Urothelium cell line (cell line): ENCODE data around the gene GPR89A.
A peak's percentile ranks its signal among the peaks of the same experiment; 100 is the strongest.
"Not testable (repeated sequence)": the region's sequence is repeated elsewhere in the genome, so short reads cannot be mapped to it uniquely, and the experiment has no call there.

Experiments used
- DNase-seq: peaks from one replicate; pipeline ENCODE4 v3.0.0; 2011; ENCODE audit warnings: low spot score, mixed read lengths
- FAIRE-seq: peaks from 2 replicates; lab custom pipeline; 2011; peaks lifted over from hg19 to GRCh38; lab: Jason Lieb, UNC

GPR89A gene

DNA sequence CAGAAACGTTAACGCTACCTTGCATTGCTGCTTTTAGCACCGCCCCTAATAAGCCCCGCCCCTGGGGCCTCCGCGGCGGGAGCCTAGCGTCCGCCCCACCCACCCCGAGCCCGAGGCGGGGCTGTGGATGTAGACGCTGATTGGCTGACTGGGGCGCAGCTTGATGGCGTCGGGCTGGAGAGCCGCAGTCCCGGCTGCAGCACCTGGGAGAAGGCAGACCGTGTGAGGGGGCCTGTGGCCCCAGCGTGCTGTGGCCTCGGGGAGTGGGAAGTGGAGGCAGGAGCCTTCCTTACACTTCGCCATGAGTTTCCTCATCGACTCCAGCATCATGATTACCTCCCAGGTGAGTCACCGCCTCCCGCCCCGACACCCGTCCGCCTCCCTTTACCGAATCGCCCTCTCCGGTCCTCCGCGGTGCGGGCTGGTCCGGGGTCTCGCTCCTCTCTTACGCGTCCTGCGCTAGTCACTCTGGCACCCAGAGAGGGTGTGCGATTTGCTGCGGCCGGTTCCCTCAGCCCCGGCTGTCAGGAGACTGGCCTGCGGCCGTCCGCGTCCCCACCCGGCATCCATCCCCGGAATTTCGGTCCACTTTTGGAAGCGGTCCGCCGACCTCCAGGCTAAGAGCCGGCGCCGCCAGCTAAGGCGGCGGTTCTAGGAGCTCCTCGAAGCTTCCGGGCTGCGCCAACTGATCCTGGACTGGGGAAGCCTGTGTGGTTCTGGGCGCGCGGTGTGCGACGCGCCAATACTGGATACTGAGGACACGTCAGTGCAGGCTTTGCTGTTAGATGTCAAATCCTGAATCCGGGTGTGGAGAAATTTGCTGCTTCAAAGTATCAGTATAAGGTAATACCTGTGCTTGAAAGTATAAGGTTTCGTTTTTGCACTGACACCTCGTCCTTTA lies at the start of gene GPR89A:
Gene GPR89A, plus strand, starts transcription at position 156 of the 901 bp plus-strand sequence. Its CDS starts 146 bp downstream, at position 302.
- DNase-seq (peak; percentile 92), FAIRE-seq (peak; percentile 63)

DNA sequence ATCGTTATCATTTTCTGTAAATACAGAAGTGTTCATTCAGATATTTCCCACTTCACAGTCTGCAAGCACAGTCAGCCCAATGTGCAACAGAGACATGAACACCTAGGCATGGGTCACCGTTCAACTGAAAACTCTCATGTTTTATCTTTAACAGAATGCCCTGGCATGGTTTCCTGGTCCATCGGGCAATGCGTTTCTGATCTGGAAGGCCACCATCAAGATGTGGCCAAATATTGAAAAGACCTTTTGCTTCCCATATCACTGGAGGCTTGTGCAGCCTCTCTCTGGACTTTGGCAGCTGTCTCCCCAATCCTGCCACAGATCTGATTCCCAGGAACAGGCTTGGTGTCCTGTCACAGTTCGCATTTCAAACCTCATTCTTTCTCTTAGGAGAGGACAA lies 21.0 kb upstream of the GPR89A start:
- FAIRE-seq, DNase-seq: not testable (repeated sequence)

DNA sequence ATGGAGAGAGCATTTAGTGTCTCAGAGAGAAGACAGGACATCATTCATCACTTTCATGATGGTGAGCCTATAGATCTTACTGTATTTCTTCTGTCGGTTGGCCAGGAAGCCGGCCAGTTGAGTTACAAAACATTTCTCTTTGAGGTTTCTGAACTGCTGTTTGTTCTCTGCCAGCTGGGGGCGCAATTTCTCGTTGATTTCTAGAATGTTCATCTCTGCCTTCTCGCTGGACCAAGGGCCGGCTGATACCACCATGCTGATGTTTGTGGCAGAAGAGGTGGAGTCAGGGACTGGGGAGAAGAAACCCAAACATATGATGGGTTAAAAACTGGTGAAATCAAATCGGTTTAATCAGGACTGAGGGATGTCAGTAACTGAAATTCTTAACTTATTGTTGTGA lies 17.0 kb upstream of the GPR89A start:
- FAIRE-seq, DNase-seq: not testable (repeated sequence)

DNA sequence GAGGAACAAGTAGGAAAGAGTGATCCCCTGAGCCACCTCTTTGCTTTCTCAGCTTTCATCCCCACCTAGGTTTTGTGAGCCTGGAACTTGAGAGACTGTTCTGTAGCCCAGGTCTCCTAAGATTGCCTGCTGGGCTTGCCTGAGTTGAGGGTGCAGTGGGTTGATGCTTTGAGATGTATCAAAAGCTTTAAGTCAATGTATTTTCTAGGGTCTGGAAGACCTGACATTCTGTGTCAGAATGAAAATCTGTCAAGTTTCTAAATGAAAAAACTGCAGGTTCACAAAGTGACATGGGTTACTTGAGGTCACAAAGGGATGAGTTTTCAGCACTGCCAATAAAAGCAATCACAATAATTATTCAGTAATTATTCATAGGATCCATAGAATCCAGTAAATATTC lies 15.4 kb upstream of the GPR89A start:
- FAIRE-seq, DNase-seq: not testable (repeated sequence)

DNA sequence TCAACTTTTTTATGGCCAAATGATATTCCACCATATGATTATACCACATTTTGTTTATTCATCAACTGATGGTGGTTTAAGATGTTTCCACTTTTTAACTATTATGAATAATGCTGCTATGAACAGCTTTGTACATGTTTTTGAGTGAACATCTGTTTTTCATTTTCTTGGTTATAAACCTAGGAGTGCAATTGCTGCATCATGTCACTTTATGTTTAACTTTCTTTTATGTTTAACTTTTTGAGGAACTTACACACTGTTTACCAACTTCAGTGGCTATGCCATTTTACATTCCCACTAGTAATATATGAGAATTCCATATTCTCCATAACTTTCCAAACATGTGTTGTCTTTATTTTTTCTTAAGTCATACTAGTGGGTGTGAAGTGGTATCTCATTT lies 12.4 kb upstream of the GPR89A start:
- not testable (repeated sequence) for DNase-seq, FAIRE-seq

DNA sequence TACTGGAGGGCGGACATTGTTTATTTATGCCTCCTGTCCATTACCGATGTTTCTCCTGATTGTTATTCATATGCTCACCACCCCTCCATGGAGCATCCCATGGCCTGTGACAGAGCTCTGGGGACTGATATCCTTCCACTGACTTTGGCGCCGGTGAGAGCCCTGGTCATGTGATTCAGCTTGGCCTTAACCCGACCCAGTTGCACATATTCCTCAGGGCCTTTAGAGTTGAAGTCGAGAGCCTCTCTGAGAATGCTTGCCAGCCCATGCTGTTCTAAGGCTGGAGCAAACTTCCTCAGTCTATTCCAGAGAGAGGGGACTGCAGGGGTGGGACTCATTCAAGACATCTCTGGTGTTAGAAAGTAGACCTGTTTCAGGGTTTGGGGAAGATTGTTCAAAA lies 11.6 kb upstream of the GPR89A start:
- FAIRE-seq: not testable (repeated sequence)

DNA sequence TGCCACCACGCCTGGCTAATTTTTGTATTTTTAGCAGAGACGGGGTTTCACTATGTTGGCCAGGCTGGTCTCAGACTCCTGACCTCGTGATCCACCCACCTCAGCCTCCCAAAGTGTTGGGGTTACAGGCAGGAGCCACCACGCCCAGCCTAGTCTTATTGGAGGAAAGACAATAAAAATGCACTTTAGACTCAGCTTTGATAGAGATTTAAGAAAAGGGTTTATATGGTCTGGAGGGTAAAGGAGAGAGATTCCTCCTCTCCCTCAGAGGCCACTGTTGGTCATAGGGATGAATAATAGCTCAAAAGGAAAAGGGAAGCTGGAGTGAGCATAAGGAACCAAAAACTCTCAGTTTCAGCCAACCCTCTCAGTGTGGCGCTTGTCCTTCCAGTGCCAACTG lies 8.4 kb upstream of the GPR89A start:
- not testable (repeated sequence) for FAIRE-seq, DNase-seq

More for the DNA sequence above, 11.6 kb upstream of the GPR89A start:
- not testable (repeated sequence) for DNase-seq

DNA sequence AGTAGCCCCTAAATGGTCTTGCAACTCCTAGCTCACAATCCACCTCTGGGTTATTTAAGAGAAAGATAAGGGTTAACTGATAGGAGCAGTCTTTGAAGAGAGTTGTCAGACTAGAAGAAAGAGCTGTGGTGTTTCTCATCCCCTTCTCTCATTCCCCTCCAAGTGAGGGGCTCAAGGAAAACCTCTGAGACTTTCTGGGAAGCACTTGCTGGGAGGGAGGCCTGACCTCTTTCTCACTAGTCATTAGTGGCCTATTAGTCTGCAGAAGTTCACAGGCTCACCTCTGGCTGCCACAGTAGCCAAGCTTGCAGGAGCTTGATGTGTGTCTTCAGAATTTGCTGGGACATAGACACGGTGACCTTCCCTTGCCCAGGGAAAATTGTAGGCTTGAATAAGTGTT lies 6.2 kb upstream of the GPR89A start:
- DNase-seq (no peak), FAIRE-seq (no peak)

DNA sequence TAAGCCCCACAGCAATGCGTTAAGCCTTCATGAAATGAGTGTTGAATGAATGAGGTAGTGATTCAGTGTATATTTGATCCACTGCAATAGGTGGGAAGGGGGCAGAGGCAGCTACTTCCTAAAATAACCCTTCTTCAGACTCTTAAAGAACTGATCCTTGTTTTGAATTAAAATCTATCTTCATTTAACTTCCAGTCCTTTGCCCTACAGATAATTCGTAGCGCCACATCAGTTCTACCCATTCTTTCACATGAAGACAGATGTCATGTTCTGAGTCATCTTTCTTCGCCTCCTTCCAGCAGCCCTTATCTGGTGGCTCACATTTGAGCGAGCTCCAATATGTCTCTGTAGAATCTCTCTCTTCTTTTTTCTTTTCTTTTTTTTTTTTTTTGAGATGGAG lies 948 bp upstream of the GPR89A start:
- DNase-seq, FAIRE-seq: not testable (repeated sequence)

DNA sequence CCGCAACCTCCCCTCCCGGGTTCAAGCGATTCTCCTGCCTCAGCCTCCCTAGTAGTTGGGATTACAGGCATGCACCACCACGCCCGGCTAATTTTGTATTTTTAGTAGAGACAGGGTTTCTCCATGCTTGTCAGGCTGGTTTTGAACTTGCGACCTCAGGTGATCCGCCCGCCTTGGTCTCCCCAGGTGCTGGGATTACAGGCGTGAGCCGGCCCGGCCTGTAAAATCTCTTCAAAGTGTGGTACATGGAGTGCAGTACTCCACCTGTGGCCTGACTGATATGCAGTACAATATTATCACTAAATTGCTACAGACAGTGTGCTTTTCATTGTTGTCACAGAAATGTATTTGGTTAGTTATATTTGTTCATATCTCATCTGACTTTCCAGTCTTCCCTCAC lies 499 bp upstream of the GPR89A start:
- DNase-seq, FAIRE-seq: not testable (repeated sequence)

DNA sequence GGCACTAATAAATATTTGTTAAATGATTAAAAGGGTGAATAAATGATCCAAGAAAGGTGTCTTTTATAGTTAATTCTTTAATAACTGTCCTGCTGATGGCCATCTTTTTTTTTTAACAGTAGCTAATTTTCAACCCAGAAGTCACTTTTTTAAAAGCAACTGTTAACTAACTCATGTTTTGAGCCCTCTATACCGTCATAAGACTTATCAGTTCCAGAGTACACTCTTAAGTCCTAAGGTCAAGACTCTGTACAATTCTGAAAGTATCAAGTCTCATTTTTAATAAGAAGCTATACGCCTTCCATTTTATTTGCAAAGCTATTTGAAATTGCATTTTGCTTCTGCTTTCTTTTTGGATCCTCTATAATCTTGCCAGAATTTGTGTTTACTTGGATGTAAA lies 3.0 kb downstream of the GPR89A start:
- FAIRE-seq, DNase-seq: not testable (repeated sequence)

DNA sequence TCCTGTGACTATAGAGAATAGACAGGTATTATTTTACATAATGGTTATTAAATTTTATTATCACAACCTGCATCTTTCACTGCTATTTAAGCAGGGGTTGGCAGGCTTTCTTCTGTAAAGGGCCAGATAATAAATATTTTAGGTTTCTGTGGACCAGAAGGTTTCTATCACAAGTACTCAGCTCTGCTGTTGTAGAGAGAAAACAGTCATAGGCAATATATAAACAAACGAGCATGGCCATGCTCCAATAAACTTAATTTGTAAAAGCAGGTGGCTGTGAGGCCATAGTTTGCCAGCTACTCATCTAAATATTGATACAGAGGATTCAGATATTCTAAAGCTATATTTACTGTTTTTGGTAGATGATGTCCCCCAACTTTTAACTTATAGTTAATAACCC lies 12.3 kb downstream of the GPR89A start:
- not testable (repeated sequence) for FAIRE-seq, DNase-seq

DNA sequence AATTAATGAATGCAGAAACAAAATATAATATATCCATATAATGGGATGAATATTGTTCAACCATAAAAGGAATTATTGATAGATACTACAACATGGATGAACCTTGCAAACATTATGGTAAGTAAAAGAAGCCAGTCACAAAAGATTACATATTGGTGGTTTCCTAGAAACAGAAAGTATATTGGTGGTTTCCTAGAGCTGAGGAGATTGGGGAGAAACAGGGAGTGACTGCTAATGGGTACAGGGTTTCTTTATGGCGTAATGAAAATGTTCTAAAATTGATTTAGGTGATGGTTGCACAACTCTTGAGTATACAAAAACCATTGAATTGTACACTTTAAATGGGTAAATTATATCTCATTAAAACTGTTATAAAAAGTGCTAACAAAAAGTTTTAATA lies 14.4 kb downstream of the GPR89A start:
- not testable (repeated sequence) for FAIRE-seq, DNase-seq

DNA sequence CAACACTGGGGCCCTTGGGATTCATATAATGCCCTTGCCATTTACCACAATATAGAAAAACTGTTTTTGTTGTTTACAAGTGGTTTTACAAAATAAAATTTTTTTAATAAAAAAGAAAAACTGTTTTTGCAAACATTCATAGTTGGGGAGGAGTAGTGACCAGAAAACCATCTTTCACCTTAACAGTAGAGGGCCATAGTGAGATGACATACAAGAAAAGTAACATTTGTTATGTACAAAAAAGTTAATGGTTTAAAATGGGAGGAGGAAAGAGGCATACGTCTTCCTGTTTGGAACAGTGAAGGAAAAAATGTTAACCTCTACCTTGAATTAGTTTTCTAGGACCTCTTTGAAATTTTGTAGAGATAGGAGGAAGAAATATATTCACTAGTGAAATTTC lies 28.4 kb downstream of the GPR89A start:
- not testable (repeated sequence) for FAIRE-seq, DNase-seq

DNA sequence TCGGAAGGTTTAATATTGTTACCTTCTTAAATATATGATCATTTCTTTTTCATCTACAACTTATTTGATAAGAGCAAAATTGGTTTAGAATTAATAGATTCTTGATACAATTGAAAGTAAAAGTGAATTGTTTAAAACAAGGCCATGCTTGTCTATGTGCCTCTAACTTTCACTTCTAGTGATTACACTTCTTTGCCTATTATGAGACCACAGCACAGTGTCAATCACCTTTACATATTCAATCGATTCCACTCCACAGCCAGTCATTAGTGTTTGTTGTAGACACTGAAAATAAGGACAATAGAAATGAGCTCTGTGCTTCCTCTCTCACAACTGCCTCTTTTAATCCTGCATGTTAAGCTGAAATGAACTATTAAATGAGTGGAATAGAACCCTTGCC lies 34.1 kb downstream of the GPR89A start:
- not testable (repeated sequence) for FAIRE-seq, DNase-seq

DNA sequence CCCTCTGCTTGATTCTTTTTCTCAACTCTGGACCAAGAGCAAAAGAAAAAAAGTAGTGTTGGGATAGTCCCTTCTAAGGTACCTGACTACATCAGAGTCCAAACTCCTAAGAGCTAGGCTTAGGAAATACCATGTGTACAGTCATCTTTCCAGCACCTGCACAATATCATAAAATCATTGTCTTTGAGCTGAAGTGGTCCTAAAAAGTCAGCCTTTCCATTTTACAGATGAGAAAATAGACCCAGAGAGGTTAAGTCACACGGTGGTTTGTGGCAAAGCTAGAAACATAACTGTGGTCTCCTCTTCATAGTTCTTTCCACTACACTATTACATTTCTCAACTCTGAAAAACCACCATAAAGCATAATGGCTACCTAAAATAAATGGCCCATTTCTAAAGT lies 36.2 kb downstream of the GPR89A start:
- DNase-seq, FAIRE-seq: not testable (repeated sequence)

DNA sequence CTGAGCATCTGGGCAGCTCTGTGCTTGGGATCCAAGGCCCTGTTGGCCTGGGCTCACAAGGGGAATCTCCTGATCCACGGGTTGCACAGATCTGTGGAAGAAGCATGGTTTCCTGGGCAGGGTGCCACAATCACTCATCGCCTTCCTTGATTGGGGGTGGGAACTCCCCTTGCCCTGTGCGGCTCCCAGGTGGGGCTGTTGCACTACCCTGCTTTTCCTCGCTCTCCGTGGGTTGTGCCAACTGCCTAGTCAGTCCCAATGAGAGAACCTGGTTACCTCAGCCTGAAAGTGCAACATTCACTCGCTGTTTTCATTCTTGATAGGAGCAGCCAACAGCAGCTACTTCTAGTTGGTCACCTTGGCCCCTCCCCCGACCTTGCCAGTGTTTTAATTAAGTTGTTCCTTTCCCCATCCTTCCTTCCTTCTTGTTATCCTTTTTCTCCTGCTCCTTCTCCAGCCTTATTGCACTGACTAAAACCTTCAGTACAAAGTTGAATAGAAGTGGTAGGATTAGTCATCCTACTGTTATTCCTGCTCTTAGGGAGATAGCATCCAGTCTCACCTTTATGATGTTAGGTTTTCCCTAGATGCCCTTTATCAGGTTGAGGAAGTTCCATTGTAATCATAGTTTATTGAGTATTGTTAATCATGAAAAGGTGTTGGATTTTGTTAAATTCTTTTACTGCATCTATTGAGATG lies 48.6 kb downstream of the GPR89A start:
- FAIRE-seq, DNase-seq: not testable (repeated sequence)

DNA sequence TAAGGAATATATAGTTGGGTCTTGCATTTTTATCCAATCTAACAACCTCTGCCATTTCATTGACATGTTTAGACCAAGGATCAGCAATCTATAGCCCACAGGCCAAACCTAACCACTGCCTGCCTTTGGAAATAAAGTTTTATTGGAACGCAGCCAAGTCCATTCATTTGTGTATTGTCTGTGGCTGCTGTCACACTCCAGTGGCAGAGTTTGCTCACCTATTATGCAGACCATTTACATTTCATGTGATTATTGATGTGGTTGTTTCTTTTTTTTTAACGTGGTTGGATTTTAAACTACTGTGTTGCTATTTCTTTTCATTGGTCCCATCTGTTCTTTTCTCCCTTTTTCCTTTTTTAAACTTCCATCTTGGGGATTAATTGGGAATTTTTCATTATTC lies 54.7 kb downstream of the GPR89A start:
- DNase-seq, FAIRE-seq: not testable (repeated sequence)

DNA sequence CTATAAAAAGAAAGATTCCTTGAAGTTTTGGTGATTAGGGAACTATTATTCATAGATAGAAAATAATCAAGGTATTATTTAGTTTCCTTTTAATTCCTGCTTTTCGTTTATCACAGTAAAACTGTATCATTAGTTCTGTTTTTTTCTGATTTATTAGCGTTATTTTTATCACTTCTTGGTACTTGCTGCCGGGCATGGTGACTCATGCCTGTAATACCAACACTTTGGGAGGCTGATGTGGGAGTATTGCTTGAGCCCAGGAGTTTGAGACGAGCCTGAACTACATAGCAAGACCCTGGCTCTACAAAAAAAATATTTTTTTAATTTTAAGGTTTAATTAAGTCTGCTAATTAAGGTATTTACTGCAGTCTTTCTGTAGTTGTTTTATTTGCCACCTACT lies 57.2 kb downstream of the GPR89A start:
- DNase-seq, FAIRE-seq: not testable (repeated sequence)

DNA sequence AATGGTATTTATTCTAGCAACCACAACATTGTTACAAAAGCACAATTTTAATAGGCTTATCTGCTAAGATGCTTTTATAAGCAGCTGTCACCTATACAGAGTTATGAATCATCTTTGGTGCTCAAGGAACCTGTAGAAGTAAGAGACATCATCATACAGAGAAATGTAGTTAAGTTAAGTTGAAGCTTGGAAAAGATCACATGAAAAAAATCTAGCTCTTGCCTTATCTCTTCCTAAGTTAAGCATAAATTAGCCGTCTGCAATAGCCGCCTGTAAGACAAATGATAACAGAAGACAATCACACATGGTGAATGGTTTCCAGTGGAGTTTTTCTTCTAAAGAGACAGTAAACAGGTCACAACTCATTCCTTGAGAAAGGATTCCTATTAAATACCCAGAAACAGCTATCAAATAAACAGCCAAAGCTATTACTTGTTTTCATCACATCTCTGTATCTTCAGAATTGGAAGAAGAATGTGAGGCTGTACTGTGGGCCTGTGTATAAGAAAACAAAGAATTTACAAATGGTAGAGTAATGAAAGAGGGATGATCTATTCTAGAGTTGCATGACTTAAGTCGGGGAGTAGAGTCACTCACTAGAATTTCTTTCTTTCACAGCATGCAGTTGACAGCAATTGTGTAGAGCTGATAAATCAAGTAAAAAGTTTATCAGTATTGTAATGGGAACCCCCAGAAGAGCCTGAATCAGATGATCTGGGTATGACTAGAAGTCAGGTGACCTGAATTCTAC lies 63.4 kb downstream of the GPR89A start:
- not testable (repeated sequence) for DNase-seq, FAIRE-seq

DNA sequence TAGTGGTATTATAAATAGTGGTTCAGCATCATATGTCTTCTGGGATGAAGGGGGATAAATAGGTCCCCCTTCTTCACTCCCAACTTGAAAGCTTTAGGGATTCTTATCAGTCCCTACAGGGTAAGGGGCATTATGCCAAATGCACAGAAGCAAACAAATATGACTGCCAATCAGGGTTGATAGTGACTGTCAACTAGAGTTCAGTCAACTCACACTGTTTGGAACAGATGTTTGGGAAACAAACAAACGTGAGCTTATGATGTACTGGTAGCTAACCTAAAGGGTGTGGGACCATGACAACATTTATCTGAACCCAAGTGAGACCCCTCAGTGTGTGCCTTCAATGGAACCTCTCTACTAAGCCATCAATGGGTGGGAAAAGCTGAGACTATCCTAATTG lies 65.4 kb downstream of the GPR89A start:
- not testable (repeated sequence) for DNase-seq, FAIRE-seq
